ENCODE measurements around the gene PIWIL4.

- TF ChIP-seq GATA2 (IDR thresholded peaks at IDR 0.05; ENCODE audit: low read depth, low read length), result no peak
- TF ChIP-seq GATA3 (IDR thresholded peaks at IDR 0.05; ENCODE audit: low read depth, low read length), result no peak
Measured at GRCh38 chr11:94588366-94588942, 21.3 kb downstream of the PIWIL4 start.

Data from SH-SY5Y (cell line).